HG03469 (cell line): ENCODE results near the gene IL7R.

ENCODE experiments used
- ATAC-seq: cut with Tn5 transposase; IDR thresholded peaks from one replicate; pipeline ENCODE4 v1.9.1; 2021; ENCODE audit warnings: mild to moderate bottlenecking, moderate library complexity, moderate number of reproducible peaks; ENCODE audit not compliant: unreplicated experiment

IL7R gene, protein sequence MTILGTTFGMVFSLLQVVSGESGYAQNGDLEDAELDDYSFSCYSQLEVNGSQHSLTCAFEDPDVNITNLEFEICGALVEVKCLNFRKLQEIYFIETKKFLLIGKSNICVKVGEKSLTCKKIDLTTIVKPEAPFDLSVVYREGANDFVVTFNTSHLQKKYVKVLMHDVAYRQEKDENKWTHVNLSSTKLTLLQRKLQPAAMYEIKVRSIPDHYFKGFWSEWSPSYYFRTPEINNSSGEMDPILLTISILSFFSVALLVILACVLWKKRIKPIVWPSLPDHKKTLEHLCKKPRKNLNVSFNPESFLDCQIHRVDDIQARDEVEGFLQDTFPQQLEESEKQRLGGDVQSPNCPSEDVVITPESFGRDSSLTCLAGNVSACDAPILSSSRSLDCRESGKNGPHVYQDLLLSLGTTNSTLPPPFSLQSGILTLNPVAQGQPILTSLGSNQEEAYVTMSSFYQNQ

DNA sequence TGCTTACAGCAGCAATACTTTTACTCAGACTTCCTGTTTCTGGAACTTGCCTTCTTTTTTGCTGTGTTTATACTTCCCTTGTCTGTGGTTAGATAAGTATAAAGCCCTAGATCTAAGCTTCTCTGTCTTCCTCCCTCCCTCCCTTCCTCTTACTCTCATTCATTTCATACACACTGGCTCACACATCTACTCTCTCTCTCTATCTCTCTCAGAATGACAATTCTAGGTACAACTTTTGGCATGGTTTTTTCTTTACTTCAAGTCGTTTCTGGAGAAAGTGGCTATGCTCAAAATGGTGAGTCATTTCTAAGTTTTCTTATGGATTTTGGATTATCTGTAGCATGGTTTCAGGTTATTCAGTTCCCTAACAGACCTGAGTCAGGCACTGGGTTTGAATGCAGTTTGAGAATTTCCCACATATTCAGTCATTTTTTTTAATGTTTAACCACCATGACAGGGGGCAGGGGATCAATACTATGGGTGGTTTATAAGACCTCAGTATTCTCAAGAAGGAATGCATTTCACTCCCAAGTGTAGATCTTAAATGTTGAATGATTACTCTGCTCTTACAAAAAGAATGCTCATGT lies at the start of gene IL7R:
TSS of gene IL7R (plus strand) at position 127 of the 587 bp plus-strand sequence. CDS start at position 214, 87 bp downstream.
- peak; percentile 40 for ATAC-seq

DNA sequence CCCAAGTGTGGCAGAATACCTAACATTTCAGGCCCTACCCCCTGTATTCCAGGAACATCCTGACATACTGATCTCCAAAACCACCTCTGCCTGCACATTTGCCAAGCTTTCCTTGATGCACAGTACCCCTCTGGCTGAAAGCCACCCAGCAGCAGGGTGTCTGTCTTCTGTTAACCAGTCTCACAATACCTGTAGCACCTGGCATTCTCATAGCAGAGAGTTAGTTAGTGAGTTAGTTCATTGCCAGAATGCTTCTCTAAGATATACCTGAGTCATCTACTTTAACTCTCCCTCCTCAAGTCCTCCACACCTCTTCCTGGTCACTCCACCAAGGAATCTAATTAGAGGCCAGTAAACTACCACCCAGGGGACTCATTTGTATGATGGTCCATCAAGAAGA lies 46.1 kb upstream of the IL7R start:
- ATAC-seq: no peak

DNA sequence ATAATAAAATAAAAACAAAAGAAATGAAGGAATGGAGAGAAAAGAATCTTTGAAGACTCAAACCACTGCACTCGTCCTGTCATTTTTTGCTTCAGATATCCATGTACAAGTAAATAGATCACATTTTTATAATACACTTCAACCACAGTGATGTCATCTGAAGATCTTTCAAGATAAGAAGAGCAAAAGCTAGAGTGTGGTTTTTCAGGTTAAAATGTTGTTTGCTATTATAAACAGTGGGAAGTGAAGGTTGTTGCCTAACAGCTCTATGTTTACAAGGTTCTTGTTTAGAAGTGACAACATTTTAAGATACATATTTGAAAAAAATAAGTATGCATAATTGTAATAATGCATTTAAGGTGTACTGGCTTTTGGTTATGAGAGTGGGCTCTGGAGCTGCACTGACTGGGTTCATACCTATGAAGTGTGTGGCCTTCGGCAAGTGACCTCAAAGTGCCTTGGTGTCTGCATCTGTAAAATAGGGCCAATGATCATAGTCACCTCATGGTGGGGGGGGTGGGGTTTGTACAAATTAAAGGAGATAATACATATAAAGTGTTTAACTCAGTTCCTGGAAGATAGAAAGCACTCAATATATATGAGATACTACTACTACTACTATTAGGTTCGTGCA lies 45.5 kb upstream of the IL7R start:
- no peak for ATAC-seq

DNA sequence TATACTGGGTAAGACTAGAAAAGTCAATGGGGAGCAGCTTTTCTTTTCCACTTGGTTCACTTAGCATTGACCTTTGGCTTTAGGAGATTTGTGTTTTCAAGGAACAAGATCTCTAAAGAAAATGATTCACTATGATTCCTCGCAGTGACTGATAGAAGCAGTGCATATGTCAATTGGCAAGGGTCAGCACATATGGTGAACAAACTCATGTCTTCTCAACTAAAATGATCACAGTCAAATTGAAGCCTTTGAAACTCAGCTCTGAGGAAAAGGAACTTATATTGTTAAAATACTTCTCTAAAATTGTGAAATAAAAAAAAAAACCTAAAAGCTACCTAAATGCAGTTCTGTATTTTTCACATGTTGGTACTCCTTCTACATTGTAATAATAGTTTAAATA lies 43.2 kb upstream of the IL7R start:
- no peak for ATAC-seq

DNA sequence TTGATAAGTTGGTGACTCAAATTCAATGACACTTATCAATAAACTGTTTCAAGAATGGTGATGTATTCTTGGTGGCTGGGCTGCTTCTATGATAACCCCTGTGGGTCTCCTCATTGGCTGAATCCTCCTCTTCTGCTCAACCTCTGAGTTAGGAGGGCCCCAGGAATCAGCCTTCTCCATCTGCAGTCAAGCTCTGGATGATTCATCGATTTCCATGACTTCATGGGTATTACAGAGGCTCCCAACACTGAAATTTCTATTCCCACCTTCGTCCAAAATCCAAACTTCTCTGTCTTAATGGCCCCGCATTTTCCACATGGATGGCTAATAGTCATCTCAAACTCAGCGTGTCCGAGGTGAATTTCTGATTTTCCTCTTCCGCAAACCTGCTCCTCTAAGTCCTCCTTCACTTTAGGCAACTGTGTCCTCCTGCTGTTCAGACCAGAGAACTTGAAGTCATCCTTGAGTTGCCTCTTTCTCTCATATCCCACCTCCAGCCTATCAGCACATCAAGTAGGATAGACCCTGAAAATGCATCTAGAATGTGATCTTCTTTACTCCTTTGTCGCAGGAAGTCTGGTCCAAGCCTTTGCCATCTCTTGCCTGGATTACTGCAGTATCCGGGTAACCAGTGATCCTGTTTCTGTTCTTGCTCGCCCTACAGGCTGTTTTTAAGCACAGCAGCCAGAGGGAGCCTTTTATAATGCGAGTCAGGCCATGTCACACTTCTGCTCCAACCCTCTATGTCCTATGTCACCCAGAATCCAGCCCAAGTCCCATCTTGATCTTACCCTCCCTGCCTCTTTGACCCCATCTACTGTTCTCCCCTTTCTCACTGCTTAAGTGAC lies 41.4 kb upstream of the IL7R start:
- ATAC-seq: peak; percentile 73

GRCh38 chr5:35816881-35817521 lies 39.7 kb upstream of the IL7R start:
- ATAC-seq: no peak

DNA sequence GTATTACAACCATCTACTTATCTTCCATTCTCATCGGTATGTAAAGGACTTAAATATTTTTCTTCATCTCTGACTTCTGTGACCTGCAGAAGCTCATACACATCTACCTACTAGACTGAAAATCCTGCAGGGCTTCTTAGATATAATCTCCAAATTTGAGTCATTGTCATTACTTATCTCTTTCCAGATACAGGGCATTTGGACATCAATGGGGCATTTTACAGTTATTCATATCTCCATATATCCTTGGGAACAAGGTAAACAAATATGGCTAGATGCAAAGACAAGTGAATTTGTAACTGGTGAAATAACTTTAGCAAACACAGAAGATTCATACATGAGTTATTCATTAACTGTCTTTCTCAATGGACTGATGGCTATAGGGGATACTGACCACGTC lies 37.7 kb upstream of the IL7R start:
- no peak for ATAC-seq

- no peak for ATAC-seq
These were observed 37.0 kb upstream of the IL7R start for GRCh38 chr5:35819668-35820067.

- ATAC-seq: no peak
These were observed 36.0 kb upstream of the IL7R start for GRCh38 chr5:35820735-35821134.

GRCh38 chr5:35821513-35821912 lies 35.2 kb upstream of the IL7R start:
- ATAC-seq: no peak

DNA sequence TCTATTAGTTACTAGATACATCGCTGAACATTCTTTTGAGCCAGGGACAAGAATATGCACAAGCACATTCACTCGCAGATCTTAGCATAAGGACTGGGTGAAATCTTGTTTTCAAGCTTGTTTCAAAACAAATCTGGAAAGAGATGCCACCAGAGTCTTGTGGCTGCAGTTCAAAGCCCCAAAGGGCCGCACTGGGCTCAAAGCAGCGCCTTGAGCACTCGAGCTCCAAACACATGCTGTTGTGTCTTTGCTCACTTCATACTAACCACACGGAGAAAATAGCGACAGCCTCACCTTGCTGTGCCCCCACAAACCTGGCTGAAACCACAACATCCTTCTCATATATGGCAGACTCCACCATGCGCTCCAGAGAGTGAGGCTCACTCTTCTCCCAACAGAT lies 34.2 kb upstream of the IL7R start:
- ATAC-seq: no peak

DNA sequence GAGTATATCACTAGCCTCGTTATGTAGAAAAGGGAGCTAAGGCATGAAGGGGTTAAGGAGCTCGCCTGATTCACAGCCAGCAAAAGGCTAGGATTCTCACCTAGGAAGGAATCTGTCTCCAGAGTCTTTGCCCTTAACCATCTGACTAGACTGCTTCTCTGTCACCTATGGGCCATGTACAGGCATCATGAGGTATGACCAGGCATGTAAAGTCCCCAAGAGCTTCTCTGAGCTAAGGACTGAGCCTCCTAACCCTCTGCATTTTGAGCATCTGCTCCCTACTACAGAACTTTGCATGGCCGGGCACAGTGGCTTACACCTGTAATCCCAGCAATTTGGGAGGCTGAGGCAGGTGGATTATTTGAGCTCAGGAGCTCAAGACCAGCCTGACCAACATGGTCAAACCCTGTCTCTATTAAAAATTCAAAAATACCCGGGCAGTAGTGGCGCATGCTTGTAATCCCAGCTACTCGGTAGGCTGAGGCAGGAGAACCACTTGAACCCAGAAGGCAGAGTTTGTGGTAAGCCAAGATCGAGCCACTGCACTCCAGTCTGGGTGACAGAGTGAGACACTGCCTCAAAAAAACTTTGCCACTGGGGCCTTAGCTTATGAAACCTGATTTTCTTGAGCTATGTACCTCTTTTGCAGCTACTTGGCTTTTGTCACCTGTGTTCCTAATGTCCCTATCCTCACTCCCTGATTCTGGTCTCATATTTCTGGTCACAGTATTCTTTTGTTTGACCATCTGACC lies 33.2 kb upstream of the IL7R start:
- ATAC-seq: no peak

- no peak for ATAC-seq
These were observed 30.6 kb upstream of the IL7R start for GRCh38 chr5:35826056-35826455.

- no peak for ATAC-seq
These were observed 30.1 kb upstream of the IL7R start for GRCh38 chr5:35826554-35826953.

DNA sequence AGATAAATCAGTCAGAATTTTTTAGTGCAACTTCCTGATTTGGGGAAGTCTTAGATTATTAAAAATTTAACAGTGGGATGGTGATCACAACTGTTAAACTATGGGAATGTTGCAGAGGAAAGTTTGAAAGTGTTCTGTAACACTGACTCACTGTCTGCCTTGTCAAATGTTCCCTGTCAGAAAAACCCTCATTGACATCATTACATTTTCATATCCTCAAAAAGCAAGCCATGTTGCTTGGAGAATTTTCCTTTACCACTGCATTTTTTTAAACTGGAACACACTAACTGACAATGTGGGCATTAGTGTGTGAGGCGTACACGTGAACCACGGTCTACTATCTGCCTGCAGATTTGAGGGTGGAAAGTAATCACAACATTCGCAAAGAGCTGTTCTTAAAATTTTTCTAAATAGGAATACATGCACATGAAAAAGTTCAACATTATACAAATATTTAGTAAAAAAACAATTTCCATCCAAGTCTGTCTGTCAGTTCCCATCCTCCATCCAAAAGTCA lies 28.6 kb upstream of the IL7R start:
- no peak for ATAC-seq

DNA sequence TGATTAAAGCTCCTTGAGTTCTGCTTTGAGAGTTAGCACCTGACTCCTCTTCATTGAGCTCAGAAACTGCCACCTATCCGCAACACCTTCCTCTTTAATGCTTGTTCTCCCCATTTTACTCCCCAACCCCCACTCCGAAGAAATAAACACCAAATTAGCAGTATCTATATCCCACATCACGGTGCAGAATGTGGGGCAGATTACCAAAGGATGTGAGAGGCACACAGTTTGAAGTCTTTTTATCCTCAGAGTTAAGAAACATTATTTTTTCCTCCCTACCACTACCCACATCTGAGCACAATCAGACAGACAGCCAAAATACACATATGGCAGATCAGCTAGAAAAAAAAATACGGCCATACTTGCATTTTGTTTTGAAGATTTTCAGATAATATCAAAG lies 26.1 kb upstream of the IL7R start:
- ATAC-seq: no peak

GRCh38 chr5:35832762-35833161 lies 23.9 kb upstream of the IL7R start:
- no peak for ATAC-seq

DNA sequence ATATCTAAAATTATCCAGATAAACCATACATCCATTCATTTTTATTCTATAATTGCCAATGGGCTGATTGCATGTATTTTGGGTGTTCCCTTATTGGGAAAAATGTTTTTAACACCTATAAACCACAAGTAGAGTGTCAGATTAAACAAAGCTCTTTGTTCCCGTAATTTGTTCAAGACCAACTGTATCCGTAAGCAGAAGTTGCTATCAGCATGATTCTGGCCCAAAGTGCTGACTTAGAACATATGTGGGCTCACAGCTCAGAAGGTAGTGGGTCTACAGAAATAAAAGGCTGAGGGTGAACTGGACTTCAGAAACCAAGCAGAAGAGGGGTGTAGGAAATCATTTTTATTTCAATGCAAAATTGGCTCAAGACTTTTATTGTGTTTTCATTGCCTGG lies 23.5 kb upstream of the IL7R start:
- ATAC-seq: no peak
